B cell (primary cell): ENCODE data around the gene TWF1.

ENCODE experiments used
- EZH2 ChIP-seq: IDR thresholded peaks from 2 replicates; pipeline ENCODE4 v1.6.1; 2012; ENCODE audit warnings: borderline replicate concordance, low read depth, mild to moderate bottlenecking, moderate library complexity, low read length; ENCODE audit not compliant: insufficient read depth, poor library complexity, severe bottlenecking
- TF ChIP-seq, protein P1 (sequence below): fragments of 200-600 bp; IDR thresholded peaks from one replicate; pipeline ENCODE4 v1.8.0; 2022; ENCODE audit warnings: antibody characterized with exemption, mild to moderate bottlenecking

DNA sequence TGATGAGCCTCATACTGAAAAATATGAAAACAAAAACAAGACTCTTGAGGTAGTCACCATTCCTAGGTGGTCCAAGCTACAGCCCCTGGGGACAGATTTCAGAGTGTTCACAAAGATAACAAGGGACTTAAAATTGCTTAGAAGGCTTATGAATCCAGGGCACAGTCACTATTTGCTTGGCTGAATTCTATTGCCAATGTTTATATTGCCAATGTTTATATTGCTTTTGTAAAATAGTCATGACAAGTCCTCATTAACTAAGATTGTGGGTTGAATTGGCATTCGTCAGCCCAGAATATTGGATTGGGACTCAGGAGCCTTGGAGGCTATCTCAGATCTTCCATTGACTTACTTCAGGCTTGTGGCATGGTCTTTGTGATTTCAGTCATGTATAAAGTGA, 36.1 kb upstream of the TWF1 start:
- TF ChIP-seq, protein P1, sequence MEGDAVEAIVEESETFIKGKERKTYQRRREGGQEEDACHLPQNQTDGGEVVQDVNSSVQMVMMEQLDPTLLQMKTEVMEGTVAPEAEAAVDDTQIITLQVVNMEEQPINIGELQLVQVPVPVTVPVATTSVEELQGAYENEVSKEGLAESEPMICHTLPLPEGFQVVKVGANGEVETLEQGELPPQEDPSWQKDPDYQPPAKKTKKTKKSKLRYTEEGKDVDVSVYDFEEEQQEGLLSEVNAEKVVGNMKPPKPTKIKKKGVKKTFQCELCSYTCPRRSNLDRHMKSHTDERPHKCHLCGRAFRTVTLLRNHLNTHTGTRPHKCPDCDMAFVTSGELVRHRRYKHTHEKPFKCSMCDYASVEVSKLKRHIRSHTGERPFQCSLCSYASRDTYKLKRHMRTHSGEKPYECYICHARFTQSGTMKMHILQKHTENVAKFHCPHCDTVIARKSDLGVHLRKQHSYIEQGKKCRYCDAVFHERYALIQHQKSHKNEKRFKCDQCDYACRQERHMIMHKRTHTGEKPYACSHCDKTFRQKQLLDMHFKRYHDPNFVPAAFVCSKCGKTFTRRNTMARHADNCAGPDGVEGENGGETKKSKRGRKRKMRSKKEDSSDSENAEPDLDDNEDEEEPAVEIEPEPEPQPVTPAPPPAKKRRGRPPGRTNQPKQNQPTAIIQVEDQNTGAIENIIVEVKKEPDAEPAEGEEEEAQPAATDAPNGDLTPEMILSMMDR: no peak
- no peak for TF ChIP-seq EZH2
